ENCODE measurements around the gene ADAMTSL1. TPM values are rescaled to one million over a fixed set of nuclear protein-coding genes. Genes with fewer than 3 reads are reported as not detected.

The ADAMTSL1 gene
- total and polyA plus RNA-seq, 9 of the 15 experiments (the other 6 are each of a cell fraction or from before 2014, with no cell fraction given) = 0.01 TPM; not detected in 8

DNA sequence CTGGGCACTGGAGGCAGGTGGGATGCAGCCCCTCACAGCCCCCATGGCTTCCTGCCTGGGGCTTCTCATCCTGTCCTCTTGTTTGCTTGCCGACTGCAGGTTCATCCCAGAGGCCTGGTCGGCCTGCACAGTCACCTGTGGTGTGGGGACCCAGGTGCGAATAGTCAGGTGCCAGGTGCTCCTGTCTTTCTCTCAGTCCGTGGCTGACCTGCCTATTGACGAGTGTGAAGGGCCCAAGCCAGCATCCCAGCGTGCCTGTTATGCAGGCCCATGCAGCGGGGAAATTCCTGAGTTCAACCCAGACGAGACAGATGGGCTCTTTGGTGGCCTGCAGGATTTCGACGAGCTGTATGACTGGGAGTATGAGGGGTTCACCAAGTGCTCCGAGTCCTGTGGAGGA lies 232.7 kb downstream of the ADAMTSL1 start:
- Histone ChIP-seq H3K27me3 (ENCODE audit: control insufficient read depth in 2 of 2, insufficient read depth in 2 of 2, low read length in 2 of 2) (no peaks in the 10 kb centered on the region), H3K36me3 (ENCODE audit: control insufficient read depth, insufficient read depth, low read length) (no peaks in the 10 kb centered on the region), H3K9ac (ENCODE audit: insufficient read depth in 1 of 2, low read depth in 2 of 2, low read length in 2 of 2) (no peak overlapping the region), H3K27ac (ENCODE audit: extremely low read depth, low read depth, low read length) (no peak overlapping the region), H3K9me3 (replicated peaks; ENCODE audit: control insufficient read depth, insufficient read depth, low read depth, low read length) (no peaks in the 10 kb centered on the region), H4K20me1 (replicated peaks; ENCODE audit: control insufficient read depth, insufficient read depth, low read length) (no peaks in the 10 kb centered on the region), H2AFZ (ENCODE audit: low read depth, low read length) (no peak overlapping the region), H3K79me2 (ENCODE audit: control insufficient read depth, insufficient read depth, low read length) (no peaks in the 10 kb centered on the region), H3K4me3 (no peak overlapping the region), H3K9me1 (ENCODE audit: control insufficient read depth, insufficient read depth, low read length) (no peaks in the 10 kb centered on the region), H3K4me1 (replicated peaks in 1 of 2; ENCODE audit: control insufficient read depth in 2 of 2, insufficient read depth in 2 of 2, low read length in 2 of 2) (no peaks in the 10 kb centered on the region), H3K4me2 (ENCODE audit: insufficient read depth, low read length) (no peak overlapping the region)
- ChIA-PET POLR2A (no interaction called here), CTCF (ENCODE audit: low intra/inter-chr PET ratio) (no interaction called here)
- intact Hi-C loops (cut with micrococcal nuclease) = no loop called here
- FAIRE-seq (no peak), ATAC-seq (no peak), DNase-seq (ENCODE audit: extremely low read depth in 1 of 4, low spot score in 3 of 4) (no peak)
- no TSS peak for BruUV-seq (replicated peaks)
- in situ Hi-C loops (cut with MboI) = no loop called here
- WGBS (ENCODE audit: insufficient coverage, low coverage, missing lambda C conversion rate) = 0% methylated on average over 7 of the region's 11 CpGs
- TF ChIP-seq, protein P1, sequence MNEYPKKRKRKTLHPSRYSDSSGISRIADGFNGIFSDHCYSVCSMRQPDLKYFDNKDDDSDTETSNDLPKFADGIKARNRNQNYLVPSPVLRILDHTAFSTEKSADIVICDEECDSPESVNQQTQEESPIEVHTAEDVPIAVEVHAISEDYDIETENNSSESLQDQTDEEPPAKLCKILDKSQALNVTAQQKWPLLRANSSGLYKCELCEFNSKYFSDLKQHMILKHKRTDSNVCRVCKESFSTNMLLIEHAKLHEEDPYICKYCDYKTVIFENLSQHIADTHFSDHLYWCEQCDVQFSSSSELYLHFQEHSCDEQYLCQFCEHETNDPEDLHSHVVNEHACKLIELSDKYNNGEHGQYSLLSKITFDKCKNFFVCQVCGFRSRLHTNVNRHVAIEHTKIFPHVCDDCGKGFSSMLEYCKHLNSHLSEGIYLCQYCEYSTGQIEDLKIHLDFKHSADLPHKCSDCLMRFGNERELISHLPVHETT (CRISPR knock-in tag; conservative IDR thresholded peaks at IDR 0.05 in 1 of 2, IDR thresholded peaks at IDR 0.05 in 1 of 2) = peak in 1 of 2 experiments; percentile 6; a peak in 1 of 4 replicates
- TF ChIP-seq, protein P2, sequence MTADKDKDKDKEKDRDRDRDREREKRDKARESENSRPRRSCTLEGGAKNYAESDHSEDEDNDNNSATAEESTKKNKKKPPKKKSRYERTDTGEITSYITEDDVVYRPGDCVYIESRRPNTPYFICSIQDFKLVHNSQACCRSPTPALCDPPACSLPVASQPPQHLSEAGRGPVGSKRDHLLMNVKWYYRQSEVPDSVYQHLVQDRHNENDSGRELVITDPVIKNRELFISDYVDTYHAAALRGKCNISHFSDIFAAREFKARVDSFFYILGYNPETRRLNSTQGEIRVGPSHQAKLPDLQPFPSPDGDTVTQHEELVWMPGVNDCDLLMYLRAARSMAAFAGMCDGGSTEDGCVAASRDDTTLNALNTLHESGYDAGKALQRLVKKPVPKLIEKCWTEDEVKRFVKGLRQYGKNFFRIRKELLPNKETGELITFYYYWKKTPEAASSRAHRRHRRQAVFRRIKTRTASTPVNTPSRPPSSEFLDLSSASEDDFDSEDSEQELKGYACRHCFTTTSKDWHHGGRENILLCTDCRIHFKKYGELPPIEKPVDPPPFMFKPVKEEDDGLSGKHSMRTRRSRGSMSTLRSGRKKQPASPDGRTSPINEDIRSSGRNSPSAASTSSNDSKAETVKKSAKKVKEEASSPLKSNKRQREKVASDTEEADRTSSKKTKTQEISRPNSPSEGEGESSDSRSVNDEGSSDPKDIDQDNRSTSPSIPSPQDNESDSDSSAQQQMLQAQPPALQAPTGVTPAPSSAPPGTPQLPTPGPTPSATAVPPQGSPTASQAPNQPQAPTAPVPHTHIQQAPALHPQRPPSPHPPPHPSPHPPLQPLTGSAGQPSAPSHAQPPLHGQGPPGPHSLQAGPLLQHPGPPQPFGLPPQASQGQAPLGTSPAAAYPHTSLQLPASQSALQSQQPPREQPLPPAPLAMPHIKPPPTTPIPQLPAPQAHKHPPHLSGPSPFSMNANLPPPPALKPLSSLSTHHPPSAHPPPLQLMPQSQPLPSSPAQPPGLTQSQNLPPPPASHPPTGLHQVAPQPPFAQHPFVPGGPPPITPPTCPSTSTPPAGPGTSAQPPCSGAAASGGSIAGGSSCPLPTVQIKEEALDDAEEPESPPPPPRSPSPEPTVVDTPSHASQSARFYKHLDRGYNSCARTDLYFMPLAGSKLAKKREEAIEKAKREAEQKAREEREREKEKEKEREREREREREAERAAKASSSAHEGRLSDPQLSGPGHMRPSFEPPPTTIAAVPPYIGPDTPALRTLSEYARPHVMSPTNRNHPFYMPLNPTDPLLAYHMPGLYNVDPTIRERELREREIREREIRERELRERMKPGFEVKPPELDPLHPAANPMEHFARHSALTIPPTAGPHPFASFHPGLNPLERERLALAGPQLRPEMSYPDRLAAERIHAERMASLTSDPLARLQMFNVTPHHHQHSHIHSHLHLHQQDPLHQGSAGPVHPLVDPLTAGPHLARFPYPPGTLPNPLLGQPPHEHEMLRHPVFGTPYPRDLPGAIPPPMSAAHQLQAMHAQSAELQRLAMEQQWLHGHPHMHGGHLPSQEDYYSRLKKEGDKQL (CRISPR knock-in tag; IDR thresholded peaks at IDR 0.05; ENCODE audit: borderline replicate concordance) = no peak
- TF ChIP-seq, protein P3, sequence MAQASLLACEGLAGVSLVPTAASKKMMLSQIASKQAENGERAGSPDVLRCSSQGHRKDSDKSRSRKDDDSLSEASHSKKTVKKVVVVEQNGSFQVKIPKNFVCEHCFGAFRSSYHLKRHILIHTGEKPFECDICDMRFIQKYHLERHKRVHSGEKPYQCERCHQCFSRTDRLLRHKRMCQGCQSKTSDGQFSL (CRISPR knock-in tag; IDR thresholded peaks at IDR 0.05) = no peak
- TF ChIP-seq, protein P3 (tag; IDR thresholded peaks at IDR 0.05) = 0 out of 4 replicates have a peak, but pooled peaks of 1 of the 2 experiments have one; percentile 25
- TF ChIP-seq YY1 (IDR thresholded peaks at IDR 0.05; ENCODE audit: borderline replicate concordance in 1 of 3, control insufficient read depth in 1 of 3, extremely low read depth in 1 of 3, insufficient read depth in 3 of 3, insufficient read length in 1 of 3, insufficient replicate concordance in 2 of 3, low read depth in 1 of 3, low read length in 2 of 3) = no peak
- no peak for TF ChIP-seq KAT2B (IDR thresholded peaks at IDR 0.05; ENCODE audit: low read depth, low read length)

Data from K562 (cell line).